NCI-H1092 (cell line): ENCODE data around the gene CTNNA2.

Experiments used
- DNase-seq: peaks from one replicate; lab custom pipeline; 2025; lab: John Stamatoyannopoulos, UW

The CTNNA2 gene

GRCh38 chr2:80396276-80396675 is 883.4 kb downstream of the CTNNA2 start:
- DNase-seq, result no peak

GRCh38 chr2:80403081-80403480 is 890.2 kb downstream of the CTNNA2 start:
- no peak for DNase-seq

- DNase-seq, result no peak
Measured at GRCh38 chr2:80407377-80407776, 894.5 kb downstream of the CTNNA2 start.

- no peak for DNase-seq
Measured at GRCh38 chr2:80410346-80410745, 897.5 kb downstream of the CTNNA2 start.

GRCh38 chr2:80413136-80413535 is 900.3 kb downstream of the CTNNA2 start:
- no peak for DNase-seq

GRCh38 chr2:80417737-80418136 is 904.9 kb downstream of the CTNNA2 start:
- no peak for DNase-seq

- no peak for DNase-seq
Measured at GRCh38 chr2:80420530-80421208, 907.8 kb downstream of the CTNNA2 start.

- DNase-seq, result no peak
Measured at GRCh38 chr2:80429251-80429650, 916.4 kb downstream of the CTNNA2 start.

- no peak for DNase-seq
Measured at GRCh38 chr2:80437959-80438358, 925.1 kb downstream of the CTNNA2 start.

- no peak for DNase-seq
Measured at GRCh38 chr2:80438686-80439085, 925.8 kb downstream of the CTNNA2 start.

- no peak for DNase-seq
Measured at GRCh38 chr2:80454628-80455027, 941.8 kb downstream of the CTNNA2 start.

- DNase-seq, result no peak
Measured at GRCh38 chr2:80459028-80459427, 946.2 kb downstream of the CTNNA2 start.

GRCh38 chr2:80461505-80462197 is 948.8 kb downstream of the CTNNA2 start:
- DNase-seq, result no peak

GRCh38 chr2:80462654-80463053 is 949.8 kb downstream of the CTNNA2 start:
- no peak for DNase-seq

GRCh38 chr2:80464275-80464674 is 951.4 kb downstream of the CTNNA2 start:
- DNase-seq, result no peak

- no peak for DNase-seq
Measured at GRCh38 chr2:80467262-80467811, 954.5 kb downstream of the CTNNA2 start.

- no peak for DNase-seq
Measured at GRCh38 chr2:80469428-80469827, 956.6 kb downstream of the CTNNA2 start.

- no peak for DNase-seq
Measured at GRCh38 chr2:80473069-80473468, 960.2 kb downstream of the CTNNA2 start.

GRCh38 chr2:80473796-80474195 is 960.9 kb downstream of the CTNNA2 start:
- DNase-seq, result no peak

GRCh38 chr2:80475970-80476369 is 963.1 kb downstream of the CTNNA2 start:
- DNase-seq, result no peak

GRCh38 chr2:80476535-80477117 is 963.8 kb downstream of the CTNNA2 start:
- DNase-seq, result no peak

- DNase-seq, result no peak
Measured at GRCh38 chr2:80482276-80482675, 969.4 kb downstream of the CTNNA2 start.

GRCh38 chr2:80489717-80490116 is 976.9 kb downstream of the CTNNA2 start:
- DNase-seq, result no peak
